Putamen (tissue), 1 donor: ENCODE data around the gene ZDHHC1.

Experiments used
- DNase-seq: peaks from one replicate; pipeline ENCODE4 v3.0.0-alpha.2; 2016; ENCODE audit warnings: low spot score

The ZDHHC1 gene, protein sequence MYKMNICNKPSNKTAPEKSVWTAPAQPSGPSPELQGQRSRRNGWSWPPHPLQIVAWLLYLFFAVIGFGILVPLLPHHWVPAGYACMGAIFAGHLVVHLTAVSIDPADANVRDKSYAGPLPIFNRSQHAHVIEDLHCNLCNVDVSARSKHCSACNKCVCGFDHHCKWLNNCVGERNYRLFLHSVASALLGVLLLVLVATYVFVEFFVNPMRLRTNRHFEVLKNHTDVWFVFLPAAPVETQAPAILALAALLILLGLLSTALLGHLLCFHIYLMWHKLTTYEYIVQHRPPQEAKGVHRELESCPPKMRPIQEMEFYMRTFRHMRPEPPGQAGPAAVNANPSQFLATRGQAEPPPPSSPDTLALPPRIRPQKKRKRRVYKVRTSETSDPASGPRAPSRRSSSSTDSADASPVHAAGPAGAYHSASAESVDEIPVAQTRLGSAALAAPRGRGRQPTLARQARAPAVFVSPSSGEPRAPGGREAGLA

GRCh38 chr16:67415872-67416793 lies at the start of gene ZDHHC1:
Gene ZDHHC1 (minus strand): TSS chr16:67416477. CDS start chr16:67407775, 8,702 bp downstream.
- DNase-seq, result peak; percentile 60

DNA sequence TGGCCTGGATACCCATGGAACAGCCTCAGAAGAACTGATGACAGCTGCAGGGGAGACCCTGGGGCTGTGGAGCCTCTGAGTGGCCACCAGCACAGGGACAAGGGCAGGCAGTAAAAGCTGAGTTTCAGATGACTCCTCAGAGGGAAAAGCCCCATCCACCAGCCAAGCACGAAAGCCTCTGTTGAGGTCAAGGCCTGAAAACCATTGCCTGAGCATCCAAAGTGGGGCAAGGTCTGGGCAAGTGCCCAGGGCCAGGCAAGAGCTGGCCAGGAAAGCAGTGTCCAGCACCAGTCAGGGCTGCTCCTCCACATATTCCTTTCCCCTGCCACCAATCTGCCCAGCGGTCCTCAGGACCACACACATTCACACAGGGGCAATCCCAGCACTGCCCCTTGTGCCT lies 48.3 kb upstream of the ZDHHC1 start:
- DNase-seq, result no peak

GRCh38 chr16:67463691-67464090 lies 47.4 kb upstream of the ZDHHC1 start:
- no peak for DNase-seq

DNA sequence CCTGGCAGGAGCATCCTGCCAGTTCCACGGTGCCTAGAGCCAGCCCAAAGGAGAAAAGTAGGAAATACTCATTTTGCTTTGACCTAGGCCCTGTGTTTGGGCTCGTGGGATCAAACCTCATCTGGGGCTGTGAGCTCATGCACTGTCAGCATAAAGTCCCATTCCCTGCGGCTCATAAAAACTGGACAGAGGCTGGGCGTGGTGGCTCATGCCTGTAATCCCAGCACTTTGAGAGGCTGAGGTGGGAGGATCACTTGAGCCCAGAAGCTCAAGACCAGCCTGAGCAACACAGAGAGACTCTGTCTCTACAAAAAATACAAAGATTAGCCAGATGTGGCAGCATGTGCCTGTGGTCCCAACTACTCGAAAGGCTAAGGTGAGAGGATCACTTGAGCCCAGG lies 46.8 kb upstream of the ZDHHC1 start:
- DNase-seq, result no peak

- no peak for DNase-seq
Measured at GRCh38 chr16:67462279-67462655, 46.0 kb upstream of the ZDHHC1 start.

DNA sequence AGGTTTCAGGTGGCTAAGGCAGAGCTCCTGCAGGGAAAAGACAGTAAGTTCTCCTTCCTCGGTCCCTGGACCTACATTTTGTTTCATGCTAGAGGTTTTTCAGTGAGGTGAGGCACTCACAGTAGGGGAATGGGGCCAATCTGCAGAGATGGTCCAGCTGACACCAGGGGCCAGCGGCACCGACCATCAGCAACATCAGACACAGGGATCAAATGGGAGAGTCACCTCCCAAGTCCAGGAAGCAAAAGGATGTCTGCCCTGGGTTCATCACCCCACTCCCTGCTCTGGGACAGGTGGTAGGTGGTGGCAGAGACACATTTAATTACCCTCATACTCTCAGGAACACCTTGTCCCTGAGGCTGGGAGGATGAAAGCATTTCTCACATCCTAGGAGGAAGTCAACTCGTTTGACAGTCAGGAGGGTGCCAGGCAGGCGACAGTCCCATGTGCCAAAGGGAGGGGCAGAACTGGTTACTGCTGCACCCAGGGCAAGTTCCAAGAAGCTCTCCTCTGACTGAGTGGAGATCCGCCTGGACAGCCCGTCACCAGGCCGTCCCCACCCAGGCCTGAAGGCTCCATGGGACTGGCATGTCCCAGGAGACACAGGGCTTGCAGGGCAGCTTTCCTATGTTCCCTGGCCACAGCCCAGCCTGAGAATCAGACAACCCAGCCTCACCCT lies 45.5 kb upstream of the ZDHHC1 start:
- DNase-seq, result no peak

DNA sequence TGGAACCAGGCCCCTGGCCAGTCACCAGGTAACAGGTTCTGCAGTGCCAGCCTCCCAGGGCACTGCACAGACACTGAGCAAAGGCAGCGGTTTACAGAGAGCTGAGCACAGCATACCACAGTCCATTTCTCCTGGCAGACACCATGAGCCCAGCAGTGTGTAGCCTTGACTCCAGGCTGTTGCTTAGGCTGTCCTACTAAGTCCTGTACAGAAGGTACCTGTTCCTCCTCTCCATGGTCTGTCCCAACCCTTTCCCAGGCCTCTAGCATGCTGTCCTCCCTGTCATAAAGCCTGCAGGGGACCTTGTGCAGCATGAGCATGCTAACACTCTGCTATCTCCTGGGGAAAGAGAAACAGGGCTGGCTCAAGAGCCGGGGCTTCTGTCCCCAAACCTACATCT lies 44.7 kb upstream of the ZDHHC1 start:
- no peak for DNase-seq

DNA sequence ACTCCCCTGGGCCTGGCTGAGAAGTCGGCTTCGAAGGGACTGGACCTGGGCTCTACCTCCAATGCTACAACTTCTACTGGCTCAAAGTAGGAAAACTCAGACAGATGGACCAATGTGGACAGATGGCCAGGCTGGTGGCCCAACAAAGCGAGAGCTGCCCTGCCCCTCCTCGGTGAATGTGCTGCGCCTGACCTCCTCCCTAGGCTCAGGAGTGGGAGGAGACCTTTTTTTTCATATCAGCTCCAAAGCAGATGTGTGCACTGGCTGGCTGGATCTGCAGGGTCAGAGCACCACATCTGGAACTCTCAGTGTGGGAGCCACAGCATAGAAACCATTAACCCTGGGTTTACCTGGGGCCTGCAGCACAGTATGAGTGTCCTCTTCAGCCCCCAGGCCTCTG lies 43.9 kb upstream of the ZDHHC1 start:
- DNase-seq, result no peak

DNA sequence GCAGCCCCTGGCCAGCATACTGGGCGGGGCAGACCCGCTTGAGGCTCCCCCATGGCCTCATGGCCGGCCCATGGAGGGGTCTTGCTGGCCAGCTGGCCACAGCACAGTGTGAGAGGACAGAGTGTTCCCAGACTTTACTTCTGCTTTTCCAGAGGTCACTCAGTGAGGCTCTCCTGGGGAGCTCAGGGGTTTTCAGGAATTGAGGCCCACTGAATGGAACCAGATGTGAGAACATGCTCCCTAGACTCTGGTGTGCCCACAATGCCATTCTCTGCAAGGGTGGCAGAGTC lies 43.5 kb upstream of the ZDHHC1 start:
- DNase-seq, result no peak

GRCh38 chr16:67459066-67459860 lies 43.0 kb upstream of the ZDHHC1 start:
- DNase-seq, result no peak

GRCh38 chr16:67458121-67458641 lies 41.9 kb upstream of the ZDHHC1 start:
- DNase-seq, result no peak

- DNase-seq, result no peak
Measured at GRCh38 chr16:67457611-67458010, 41.3 kb upstream of the ZDHHC1 start.

DNA sequence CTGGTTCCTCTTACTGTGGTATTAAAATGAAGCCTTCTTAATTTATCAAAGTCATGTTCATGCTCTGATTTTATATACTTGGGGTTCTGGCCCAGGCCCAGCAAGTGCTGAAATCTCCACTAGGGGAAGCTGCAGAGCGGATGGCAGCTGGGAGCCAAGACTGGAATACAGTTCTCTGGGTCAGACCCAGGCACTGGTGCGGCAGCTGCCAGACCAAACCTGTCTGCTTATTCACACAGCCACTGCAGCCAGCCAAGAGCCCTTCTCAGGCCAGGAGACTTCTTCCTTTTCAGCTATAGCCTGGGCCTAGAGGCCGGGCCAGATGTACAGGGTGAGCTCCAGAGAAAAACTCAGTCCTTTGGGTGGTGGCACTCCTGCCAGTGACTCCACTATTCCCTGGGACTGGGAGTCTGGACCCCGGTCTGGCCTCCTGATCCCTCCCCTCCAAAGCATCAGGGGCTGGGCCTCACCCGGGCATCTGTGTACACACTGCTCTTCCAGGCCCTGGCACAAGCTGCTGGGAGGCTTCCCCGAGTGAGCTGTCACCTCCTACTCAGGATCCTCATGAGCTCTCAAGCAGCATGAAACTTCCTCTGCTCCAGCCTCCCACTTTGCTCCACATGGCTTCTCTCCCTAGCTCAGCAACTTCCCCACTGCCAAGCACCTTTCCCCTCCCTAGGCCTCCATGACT lies 40.3 kb upstream of the ZDHHC1 start:
- peak; percentile 76 for DNase-seq

DNA sequence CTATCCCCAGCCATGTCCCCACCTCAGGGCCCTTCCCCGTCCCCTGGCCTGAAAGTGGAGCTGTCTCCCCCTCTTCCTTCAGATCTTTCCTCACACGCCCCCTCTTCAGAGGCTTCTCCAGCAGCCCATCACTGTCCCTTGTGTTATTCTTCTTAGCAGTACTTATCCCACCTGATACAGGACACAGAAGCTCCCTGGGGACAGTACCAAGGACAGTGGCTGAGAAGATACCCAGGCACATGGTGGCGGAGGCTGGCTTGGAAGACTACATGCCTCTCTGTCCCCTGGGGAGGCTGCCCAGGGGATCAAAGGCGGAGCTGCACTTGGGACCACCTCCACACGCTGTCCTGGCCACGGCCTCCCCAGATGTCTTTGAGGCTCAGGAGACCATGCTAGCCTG lies 38.6 kb upstream of the ZDHHC1 start:
- no peak for DNase-seq

GRCh38 chr16:67454104-67454503 lies 37.8 kb upstream of the ZDHHC1 start:
- DNase-seq, result no peak

GRCh38 chr16:67451704-67452435 lies 35.6 kb upstream of the ZDHHC1 start:
- no peak for DNase-seq

- DNase-seq, result no peak
Measured at GRCh38 chr16:67451061-67451703, 34.9 kb upstream of the ZDHHC1 start.

DNA sequence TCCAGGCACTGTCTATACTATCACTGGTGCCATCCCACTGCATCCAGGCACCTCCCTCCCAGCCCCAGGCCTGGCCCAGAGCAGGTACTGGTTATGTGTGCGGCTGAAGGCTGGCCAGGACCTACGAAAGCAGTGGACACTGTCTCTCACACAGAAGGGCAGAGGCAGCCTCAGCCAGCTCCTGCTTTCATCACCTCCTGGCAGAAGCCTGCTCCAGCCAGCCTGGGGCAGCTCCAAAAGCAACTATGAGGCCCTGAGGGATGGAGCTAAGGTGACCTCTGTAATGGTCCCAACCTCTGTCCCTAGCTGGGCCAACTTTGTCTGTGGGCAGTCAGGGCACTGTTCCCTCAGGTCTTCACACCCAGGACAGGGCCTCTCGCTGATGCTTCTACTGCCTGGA lies 33.5 kb upstream of the ZDHHC1 start:
- DNase-seq, result no peak

- no peak for DNase-seq
Measured at GRCh38 chr16:67449336-67449735, 33.1 kb upstream of the ZDHHC1 start.

GRCh38 chr16:67448580-67448979 lies 32.3 kb upstream of the ZDHHC1 start:
- DNase-seq, result no peak
